DMS79 (cell line): ENCODE measurements around the gene DNAJC17.

Experiments
- DNase-seq: peaks from one replicate; lab custom pipeline; 2025; lab: John Stamatoyannopoulos, UW

Gene DNAJC17

GRCh38 chr15:40737048-40737447 lies 70.2 kb downstream of the DNAJC17 start:
- DNase-seq: no peak

DNA sequence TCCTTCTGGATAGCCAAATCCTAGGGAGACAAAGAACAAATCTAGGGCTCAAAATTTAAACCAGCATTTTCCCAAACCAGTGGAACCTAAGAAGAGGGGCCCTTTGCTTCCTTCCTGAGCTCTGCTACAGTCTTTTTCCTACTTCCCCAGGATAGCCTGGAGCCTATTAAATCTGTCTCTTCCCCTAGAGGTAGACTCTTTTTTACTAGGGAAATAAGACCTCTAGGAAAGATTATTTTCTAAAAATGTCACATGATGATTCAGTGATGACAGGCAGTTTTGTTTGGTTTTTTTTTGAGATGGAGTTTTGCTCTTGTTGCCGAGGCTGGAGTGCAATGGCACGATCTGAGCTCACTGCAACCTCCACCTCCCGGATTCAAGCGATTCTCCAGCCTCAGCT lies 70.7 kb downstream of the DNAJC17 start:
- no peak for DNase-seq

- no peak for DNase-seq
Observed at GRCh38 chr15:40731034-40731433, 76.2 kb downstream of the DNAJC17 start.

DNA sequence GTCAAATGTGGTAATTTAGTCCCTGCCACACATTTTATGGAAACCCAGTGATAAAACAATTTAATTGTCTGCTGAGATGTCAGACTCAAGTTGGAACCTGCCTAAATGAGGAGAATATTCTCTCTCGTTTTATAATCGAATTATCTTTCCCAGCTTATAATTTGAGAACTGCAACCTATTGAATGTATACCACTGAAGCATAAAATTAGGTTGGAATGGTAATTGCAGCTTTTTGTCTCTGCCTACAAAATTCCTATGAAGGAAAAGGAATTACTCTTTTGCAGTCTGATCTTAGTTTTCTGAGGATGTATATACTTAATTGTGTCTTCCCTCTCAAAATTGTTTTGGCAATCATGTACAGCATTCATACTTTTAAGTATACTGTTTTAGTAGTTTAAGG lies 83.4 kb downstream of the DNAJC17 start:
- DNase-seq: no peak

- DNase-seq: no peak
Observed at GRCh38 chr15:40722934-40723333, 84.3 kb downstream of the DNAJC17 start.

- DNase-seq: no peak
Observed at GRCh38 chr15:40722354-40722753, 84.9 kb downstream of the DNAJC17 start.

DNA sequence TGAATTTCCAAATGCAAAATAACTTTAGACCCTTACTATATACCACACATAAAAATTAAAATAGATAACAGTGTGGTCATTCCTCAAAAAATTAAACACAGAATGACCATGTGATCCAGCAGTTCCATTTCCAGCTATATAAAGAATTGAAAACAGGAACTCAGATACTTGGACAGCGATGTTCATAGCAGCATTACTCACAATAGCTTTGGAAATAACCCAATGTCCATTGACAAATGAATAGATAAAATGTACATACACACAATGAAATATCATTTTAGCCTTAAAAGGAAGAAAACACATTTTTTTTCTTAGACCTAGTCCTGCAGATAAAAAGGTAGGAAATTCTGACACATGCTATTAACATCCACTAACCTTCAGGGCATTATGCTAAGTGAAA lies 85.6 kb downstream of the DNAJC17 start:
- DNase-seq: no peak

GRCh38 chr15:40716165-40716564 lies 91.1 kb downstream of the DNAJC17 start:
- no peak for DNase-seq
